ENCODE data around the gene HIPK3.

DNA sequence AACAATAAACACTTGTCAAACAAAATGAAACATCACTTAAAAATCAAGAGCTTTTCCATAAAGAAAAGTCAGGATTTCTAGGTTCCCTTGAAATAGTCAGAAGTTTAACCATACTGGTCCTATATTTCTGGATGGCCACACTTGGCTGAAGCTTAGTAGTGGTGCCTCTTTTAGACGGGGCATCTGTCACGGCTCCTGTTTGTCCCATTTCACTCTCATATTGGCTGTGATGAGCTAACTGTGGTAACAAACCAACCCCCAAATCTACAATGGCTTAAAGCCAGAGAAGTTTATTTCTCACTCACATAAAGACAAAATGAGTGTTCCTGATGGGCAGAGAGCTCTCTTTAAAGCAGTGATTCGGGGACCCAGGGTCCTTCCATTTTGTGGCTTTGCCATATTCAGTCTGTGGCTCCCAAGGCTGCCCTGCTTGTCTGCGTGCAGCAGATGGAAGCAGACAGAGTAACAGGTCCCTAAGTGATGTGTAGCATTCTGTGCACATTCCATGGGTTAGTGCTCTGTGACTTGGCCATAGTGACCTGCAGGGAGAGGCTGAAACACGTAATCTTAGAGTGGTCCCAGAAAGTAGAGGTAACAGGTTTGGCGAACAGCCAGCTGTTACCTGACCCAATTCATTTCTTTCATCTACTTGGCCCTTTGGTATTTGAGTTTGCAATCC, 137.4 kb downstream of the HIPK3 start:
- TF ChIP-seq POLR2A (IDR thresholded peaks at IDR 0.05; ENCODE audit: low read depth, low read length) (no peak), POLR2AphosphoS5 (IDR thresholded peaks at IDR 0.05; ENCODE audit: low read depth, low read length) (no peak)

Data from GM12892 (cell line).